HepG2 (cell line): ENCODE results near the gene MATR3. TPM values are rescaled to one million over a fixed set of nuclear protein-coding genes. Genes with fewer than 3 reads are reported as not detected.
A peak's percentile ranks its signal among the peaks of the same experiment; 100 is the strongest.

Source experiments
- ARNT2 ChIP-seq: sonication (generic); formaldehyde crosslinking; IDR thresholded peaks from 2 replicates; pipeline ENCODE4 v1.8.0; 2022; ENCODE audit warnings: mild to moderate bottlenecking, low read depth, missing genetic modification reagents, moderate library complexity
- BCL3 ChIP-seq: sonication (generic); formaldehyde crosslinking; IDR thresholded peaks from 2 replicates; pipeline ENCODE4 v1.5.1; 2020; ENCODE audit warnings: mild to moderate bottlenecking, missing genetic modification reagents, moderate library complexity
- DNMT1 ChIP-seq: sonication (generic); formaldehyde crosslinking; IDR thresholded peaks from 2 replicates; pipeline ENCODE4 v1.5.1; 2020; ENCODE audit warnings: mild to moderate bottlenecking, missing genetic modification reagents
- GTF2F1 ChIP-seq: fragments of 150-350 bp; IDR thresholded peaks from 2 replicates; pipeline ENCODE4 v1.6.1; 2014; ENCODE audit warnings: low read length
- IRX3 ChIP-seq: sonication (generic); formaldehyde crosslinking; IDR thresholded peaks from 2 replicates; pipeline ENCODE4 v1.8.1; 2023; ENCODE audit warnings: mild to moderate bottlenecking, low read depth, missing genetic modification reagents, borderline replicate concordance
- MEF2D ChIP-seq: sonication (generic); formaldehyde crosslinking; IDR thresholded peaks from 2 replicates; pipeline ENCODE4 v1.5.1; 2020; ENCODE audit warnings: mild to moderate bottlenecking, missing genetic modification reagents
- MXD1 ChIP-seq: sonication (generic); formaldehyde crosslinking; IDR thresholded peaks from 2 replicates; pipeline ENCODE4 v1.4.0; 2020; ENCODE audit warnings: mild to moderate bottlenecking, missing genetic modification reagents
- RELA ChIP-seq: sonication (generic); formaldehyde crosslinking; IDR thresholded peaks from 2 replicates; pipeline ENCODE4 v1.4.0; 2020; ENCODE audit warnings: missing genetic modification reagents
- SNAPC4 ChIP-seq: sonication (generic); formaldehyde crosslinking; IDR thresholded peaks from 2 replicates; pipeline ENCODE4 v1.4.0; 2020; ENCODE audit warnings: mild to moderate bottlenecking, missing genetic modification reagents
- TEAD3 ChIP-seq: optimal IDR thresholded peaks from 2 replicates; pipeline ENCODE3; 2016; ENCODE audit warnings: borderline replicate concordance
- ZBED4 ChIP-seq: sonication (generic); formaldehyde crosslinking; IDR thresholded peaks from 2 replicates; pipeline ENCODE4 v1.4.0; 2020; ENCODE audit warnings: missing genetic modification reagents, borderline replicate concordance
- ZBTB37 ChIP-seq: sonication (generic); formaldehyde crosslinking; IDR thresholded peaks from 2 replicates; pipeline ENCODE4 v1.4.0; 2020; ENCODE audit warnings: mild to moderate bottlenecking, missing genetic modification reagents
- ZNF230 ChIP-seq: sonication (generic); formaldehyde crosslinking; IDR thresholded peaks from 2 replicates; pipeline ENCODE4 v1.4.0; 2020; ENCODE audit warnings: mild to moderate bottlenecking, missing genetic modification reagents
- ZNF446 ChIP-seq: sonication (generic); formaldehyde crosslinking; IDR thresholded peaks from 2 replicates; pipeline ENCODE4 v1.5.0; 2020; ENCODE audit warnings: mild to moderate bottlenecking, missing genetic modification reagents
- ZSCAN22 ChIP-seq: sonication (generic); formaldehyde crosslinking; IDR thresholded peaks from 2 replicates; pipeline ENCODE4 v1.4.0; 2020; ENCODE audit warnings: mild to moderate bottlenecking, missing genetic modification reagents
- polyA plus RNA-seq, 8 experiments: library from polyadenylated mRNA; depleted of rRNA in 3 of 8; stranded (reverse) in 7 of 8; unstranded in 1 of 8; fragments of >200 nt; fragmentation: Illumina TruSeq in 4 of 8; extraction: Trizol in 4 of 8; gene quantifications; 2 replicates each; pipeline versions ENCODE4 v1.2.1 to v1.2.3, GENCODE V29; 2011 to 2016; ENCODE audit warnings: low read depth in 4 of 8, missing spikeins in 1 of 8, mixed read lengths in 1 of 8; ENCODE audit not compliant: insufficient read depth in 1 of 8
- total RNA-seq, 5 experiments: library from RNA; depleted of rRNA; stranded (reverse); fragments of >200 nt; fragmentation: Illumina TruSeq; extraction: Trizol; gene quantifications; 2 replicates each; pipeline ENCODE4 v1.2.3, GENCODE V29; 2016; ENCODE audit warnings: low read depth in 1 of 5

Gene MATR3
- total and polyA plus RNA-seq, 2 of the 13 experiments (the other 11 are each of a cell fraction or from before 2014, with no cell fraction given), result 94.2 to 341 TPM

- TF ChIP-seq ZSCAN22 (CRISPR knock-in tag) (no peak), ZBED4 (CRISPR knock-in tag) (no peak), ARNT2 (CRISPR knock-in tag) (no peak), ZBTB37 (CRISPR knock-in tag) (peak; percentile 71; the same call in 1 of the 2 replicates), GTF2F1 (0 out of 2 replicates have a peak, but pooled peaks have one; percentile 50), ZNF446 (CRISPR knock-in tag) (no peak), IRX3 (CRISPR knock-in tag) (no peak; the same call in 1 of the 2 replicates), BCL3 (CRISPR knock-in tag) (peak; percentile 44; the same call in 1 of the 2 replicates), ZNF230 (CRISPR knock-in tag) (peak; percentile 87; the same call in 1 of the 2 replicates), DNMT1 (no peak; the same call in 1 of the 2 replicates), MXD1 (CRISPR knock-in tag) (peak; percentile 95), TEAD3 (peak; percentile 64), MEF2D (CRISPR knock-in tag) (peak; percentile 29; the same call in 1 of the 2 replicates), RELA (CRISPR knock-in tag) (no peak), SNAPC4 (peak; percentile 91)
Observed at GRCh38 chr5:139341689-139342422, 48.3 kb downstream of the MATR3 start, which contains the start of gene PAIP2 (continued).
